HCEC 1CT (cell line): ENCODE data around the gene MEPCE.

Experiments
- DNase-seq: peaks from one replicate; pipeline ENCODE4 v3.0.0-alpha.2; 2017

Gene MEPCE

GRCh38 chr7:100407285-100408180 lies 22.1 kb upstream of the MEPCE start:
- peak; percentile 71 for DNase-seq

GRCh38 chr7:100411101-100411500 lies 18.5 kb upstream of the MEPCE start:
- DNase-seq, result no peak

GRCh38 chr7:100413346-100413745 lies 16.3 kb upstream of the MEPCE start:
- DNase-seq, result no peak

GRCh38 chr7:100413889-100414288 lies 15.7 kb upstream of the MEPCE start:
- no peak for DNase-seq

- DNase-seq, result no peak
Observed at GRCh38 chr7:100415448-100415847, 14.2 kb upstream of the MEPCE start.

GRCh38 chr7:100418930-100419659 lies 10.5 kb upstream of the MEPCE start:
- no peak for DNase-seq

GRCh38 chr7:100419660-100420226 lies 9.9 kb upstream of the MEPCE start:
- DNase-seq, result no peak

- no peak for DNase-seq
Observed at GRCh38 chr7:100423315-100423714, 6.3 kb upstream of the MEPCE start.

- DNase-seq, result no peak
Observed at GRCh38 chr7:100425347-100425746, 4.3 kb upstream of the MEPCE start.

GRCh38 chr7:100426516-100426915 lies 3.1 kb upstream of the MEPCE start:
- no peak for DNase-seq

GRCh38 chr7:100427762-100428198 lies 1.9 kb upstream of the MEPCE start:
- DNase-seq, result no peak

- peak; percentile 96 for DNase-seq
Observed at GRCh38 chr7:100428199-100428966, 1.2 kb upstream of the MEPCE start, which contains the start of gene ZCWPW1. Gene ZCWPW1 (minus strand): TSS chr7:100428703. CDS start chr7:100420649, 8,054 bp downstream.

GRCh38 chr7:100428967-100429636 lies 529 bp upstream of the MEPCE start:
- peak; percentile 100 for DNase-seq

GRCh38 chr7:100430493-100431285 lies 1.1 kb downstream of the MEPCE start:
- no peak for DNase-seq

- no peak for DNase-seq
Observed at GRCh38 chr7:100431286-100431735, 1.7 kb downstream of the MEPCE start.

- DNase-seq, result no peak
Observed at GRCh38 chr7:100432053-100432452, 2.4 kb downstream of the MEPCE start.

GRCh38 chr7:100432621-100433275 lies 3.1 kb downstream of the MEPCE start:
- DNase-seq, result no peak

GRCh38 chr7:100433276-100433591 lies 3.6 kb downstream of the MEPCE start:
- no peak for DNase-seq

GRCh38 chr7:100433592-100434296 lies 4.1 kb downstream of the MEPCE start:
- no peak for DNase-seq
